ENCODE results near the gene FAAP20.
"Not testable (repeated sequence)": the region's sequence is repeated elsewhere in the genome, so short reads cannot be mapped to it uniquely, and the experiment has no call there.

FAAP20 gene

DNA sequence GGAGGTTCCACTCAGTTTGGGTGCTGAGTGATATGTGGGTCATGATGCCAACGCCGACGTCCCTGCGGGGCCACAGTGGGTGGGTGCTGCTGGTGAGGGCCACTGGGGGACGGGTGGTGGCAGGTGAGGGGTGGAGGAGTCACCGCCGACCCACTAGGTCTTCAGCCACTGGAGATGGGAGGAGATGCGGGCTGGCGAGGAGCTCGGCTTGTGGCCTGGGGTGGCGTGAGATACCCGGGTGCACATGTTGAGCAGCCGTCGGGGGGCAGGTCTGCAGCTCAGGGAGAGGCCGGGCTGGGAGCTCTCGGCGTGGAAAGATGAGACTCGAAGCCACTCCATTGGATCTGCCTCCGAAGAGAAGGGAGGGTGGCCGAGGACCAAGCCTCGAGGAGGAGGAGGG, 40.5 kb downstream of the FAAP20 start:
- DNase-seq = no peak

DNA sequence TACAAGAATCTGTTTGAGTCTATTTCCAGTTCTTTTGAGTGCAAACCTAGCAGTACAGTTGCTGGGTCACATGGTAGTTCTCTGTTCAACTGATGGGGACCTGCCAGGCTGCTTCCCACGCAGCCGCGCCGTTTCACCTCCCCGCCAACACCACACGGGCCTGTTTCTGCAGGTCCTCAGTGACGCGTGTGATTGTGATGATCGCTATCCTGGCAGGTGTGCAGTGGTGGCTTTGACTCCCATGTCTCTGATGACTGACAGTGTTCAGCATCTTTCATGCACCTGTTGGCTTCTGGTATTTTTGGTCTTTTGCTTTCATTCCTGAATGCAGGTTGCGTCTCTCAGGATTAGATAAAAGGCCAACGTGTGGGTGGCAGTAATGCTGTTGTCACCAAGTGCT, 41.6 kb downstream of the FAAP20 start:
- no peak for DNase-seq

- DNase-seq = no peak
Observed at GRCh38 chr1:2151911-2152310, 42.7 kb downstream of the FAAP20 start.

DNA sequence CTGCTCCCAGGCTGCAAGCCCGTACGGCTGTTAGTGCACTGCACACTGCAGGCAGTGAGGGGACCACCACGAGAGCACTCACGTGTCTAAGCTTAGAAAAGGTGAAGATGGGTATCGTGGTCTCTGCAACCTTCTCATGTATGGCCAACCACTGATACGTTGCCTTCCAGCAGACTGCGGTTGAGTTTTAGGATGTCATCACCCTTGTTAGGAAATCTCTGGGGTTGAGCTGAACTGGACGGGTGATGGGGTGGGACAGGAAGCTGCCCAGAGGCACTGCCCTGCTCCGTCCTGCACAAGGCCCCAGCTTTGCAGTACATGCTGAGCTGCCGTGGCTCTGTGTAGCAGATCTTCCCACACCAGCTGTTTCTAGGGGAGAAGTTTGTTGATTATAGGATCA, 43.3 kb downstream of the FAAP20 start:
- no peak for DNase-seq

DNA sequence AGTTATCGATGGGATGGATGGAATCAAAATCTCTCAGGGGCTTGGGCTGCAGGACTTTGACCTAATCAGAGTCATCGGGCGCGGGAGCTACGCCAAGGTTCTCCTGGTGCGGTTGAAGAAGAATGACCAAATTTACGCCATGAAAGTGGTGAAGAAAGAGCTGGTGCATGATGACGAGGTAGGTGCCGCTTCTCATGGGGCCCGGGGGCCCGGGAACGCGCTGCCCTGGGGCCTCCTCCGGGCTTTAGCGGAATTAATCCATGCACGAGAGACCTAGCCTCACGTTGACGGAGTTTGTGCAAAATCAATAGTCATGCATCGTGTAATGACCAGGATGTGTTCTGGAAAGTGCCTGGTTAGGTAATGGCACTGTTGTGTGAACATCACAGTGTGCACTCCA, 43.8 kb downstream of the FAAP20 start:
- no peak for DNase-seq

DNA sequence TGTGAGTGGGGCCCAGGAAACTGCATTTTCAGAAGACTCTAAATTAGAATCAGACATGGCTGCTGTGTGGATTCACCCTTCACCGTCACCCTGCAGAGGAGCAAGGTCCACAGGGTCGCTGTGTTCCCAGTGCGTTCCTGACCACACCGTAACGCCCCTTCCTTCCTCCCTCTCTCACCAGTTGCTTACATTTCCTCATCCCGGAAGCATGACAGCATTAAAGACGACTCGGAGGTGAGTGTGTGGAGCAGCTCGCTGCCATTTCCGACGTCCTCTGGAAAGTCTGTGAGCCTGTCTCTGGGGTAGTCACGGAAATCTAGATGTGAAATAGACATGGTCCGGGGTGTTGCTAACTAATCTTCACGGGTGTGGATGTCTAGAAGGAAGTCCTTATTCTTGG, 45.9 kb downstream of the FAAP20 start:
- no peak for DNase-seq

DNA sequence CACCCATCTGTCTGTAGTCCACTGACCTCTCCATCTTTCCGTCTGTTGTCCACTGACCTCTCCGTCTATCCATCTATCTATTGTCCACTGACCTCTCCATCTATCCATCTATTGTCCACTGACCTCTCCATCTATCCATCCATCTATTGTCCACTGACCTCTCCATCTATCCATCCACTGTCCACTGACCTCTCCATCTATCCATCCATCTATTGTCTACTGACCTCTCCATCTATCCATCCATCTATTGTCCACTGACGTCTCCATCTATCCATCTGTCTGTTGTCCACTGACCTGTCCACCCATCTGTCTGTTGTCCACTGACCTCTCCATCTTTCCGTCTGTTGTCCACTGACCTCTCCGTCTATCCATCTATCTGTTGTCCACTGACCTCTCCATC, 46.7 kb downstream of the FAAP20 start:
- not testable (repeated sequence) for DNase-seq

DNA sequence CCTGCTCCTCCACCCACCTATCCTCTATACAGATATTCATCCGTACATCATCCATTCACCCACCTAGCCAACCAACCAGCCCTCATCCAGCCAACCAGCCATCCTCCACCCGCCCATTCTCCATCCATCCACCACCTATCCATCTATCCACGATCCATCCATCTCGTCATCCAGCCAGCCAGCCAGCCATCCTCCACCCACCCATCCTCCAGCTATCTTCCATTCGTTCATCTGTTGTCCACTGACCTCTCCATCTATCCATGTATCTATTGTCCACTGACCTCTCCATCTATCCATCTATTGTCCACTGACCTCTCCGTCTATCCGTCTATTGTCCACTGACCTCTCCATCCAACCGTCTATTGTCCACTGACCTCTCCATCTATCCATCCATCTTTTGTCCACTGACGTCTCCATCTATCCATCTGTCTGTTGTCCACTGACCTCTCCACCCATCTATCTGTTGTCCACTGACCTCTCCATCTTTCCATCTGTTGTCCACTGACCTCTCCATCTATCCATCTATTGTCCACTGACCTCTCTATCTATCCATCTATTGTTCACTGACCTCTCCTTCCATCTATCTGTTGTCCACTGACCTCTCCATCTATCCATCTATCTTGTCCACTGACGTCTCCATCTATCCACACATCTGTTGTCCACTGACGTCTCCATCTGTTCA, 47.6 kb downstream of the FAAP20 start:
- DNase-seq = no peak

DNA sequence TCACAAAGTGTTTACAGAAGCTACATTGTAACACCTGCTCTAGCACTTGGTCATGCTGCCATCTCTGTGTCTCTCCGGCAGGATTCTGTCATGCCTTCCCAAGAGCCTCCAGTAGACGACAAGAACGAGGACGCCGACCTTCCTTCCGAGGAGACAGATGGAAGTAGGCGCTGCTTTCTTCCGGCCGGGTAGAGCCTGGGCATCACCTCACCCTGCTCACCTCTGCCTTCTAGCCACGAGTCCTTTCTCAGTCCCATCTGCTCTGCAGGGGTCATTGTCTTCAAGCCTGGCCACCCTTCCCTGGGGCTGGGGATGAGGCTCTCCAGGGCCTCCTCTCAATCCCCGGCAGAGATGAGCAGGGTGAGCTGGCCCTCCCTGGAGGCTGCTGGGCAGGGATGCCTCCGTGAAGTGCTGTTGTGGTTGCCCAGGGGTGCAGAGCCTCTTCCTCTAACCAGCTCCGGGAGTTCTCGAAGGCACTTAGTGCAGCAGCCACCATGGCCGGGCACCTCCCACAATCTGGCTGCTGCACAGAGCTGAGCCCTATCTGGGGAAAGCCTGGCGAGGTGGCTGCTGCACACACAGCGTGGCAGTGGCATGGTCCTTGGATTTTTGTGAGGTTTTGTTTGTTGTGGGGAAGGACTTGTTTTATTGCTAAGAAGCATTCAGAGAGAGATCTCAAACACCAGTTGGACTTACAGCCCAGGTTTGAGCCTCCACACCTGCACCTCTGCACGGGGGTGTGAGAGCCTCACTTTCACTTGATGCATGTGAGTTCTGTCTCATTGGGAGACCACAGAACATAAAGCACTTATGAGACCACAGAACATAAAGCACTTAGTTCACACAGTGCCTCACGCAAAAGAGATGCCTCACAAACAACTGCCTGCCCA, 48.4 kb downstream of the FAAP20 start:
- no peak for DNase-seq

DNA sequence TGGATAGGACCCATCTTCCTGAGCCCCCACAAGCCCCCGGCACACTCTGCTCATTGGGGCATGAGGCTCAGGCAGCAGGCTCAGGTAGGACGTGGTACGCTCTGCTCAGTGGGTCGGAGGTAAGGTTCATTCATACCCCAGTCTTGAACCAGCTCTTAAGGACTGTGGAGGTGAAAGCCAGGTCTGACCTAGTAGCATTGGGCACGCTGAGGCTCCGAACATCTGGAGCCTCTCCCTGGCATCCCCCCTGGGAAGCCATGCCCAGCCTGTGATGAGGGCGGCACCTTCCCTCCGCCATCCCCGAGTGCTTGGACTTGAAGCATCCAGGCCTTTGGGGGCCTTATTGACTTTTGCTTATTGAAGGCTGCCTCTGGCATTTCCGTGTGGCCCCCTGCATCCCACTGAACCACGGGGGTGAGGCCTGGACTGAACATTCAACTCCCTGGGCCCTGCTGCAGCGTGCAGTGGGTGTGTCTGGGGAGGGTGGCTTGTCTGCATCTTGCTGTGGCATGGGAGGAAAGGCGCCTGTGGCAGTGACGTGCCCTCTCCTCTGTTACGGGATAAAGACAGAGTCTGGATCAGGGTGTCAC, 50.0 kb downstream of the FAAP20 start:
- no peak for DNase-seq

DNA sequence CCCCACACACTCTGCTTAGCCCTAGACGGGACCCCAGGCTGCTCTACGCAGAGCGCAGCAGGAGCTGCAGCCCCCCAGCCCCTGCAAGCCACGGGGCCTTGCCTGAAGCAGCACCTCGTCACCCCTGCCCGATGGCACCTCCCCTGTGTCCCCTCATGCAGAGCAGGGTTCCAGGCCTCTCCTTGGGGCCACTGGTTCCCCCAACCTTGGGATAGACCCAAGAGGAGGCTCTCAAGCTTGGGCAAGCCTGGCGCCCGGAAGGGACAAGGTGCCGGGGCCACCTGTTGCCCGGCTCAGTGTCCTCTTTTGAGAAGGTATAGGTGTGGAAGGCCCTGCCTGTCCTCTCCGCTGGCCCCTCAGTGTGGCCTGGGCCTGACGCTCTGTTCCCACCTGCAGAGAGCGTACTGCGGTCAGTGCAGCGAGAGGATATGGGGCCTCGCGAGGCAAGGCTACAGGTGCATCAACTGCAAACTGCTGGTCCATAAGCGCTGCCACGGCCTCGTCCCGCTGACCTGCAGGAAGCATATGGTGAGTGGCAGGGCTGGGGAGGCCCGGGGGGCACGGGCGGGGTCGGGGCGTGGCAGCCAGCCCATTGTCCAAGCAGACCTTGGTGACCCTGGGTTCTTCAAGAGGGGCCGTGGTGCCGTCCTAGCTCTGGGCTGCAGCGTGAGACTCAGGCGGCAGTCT, 50.6 kb downstream of the FAAP20 start:
- DNase-seq = no peak

GRCh38 chr1:2141025-2141424, 53.5 kb downstream of the FAAP20 start:
- no peak for DNase-seq

Measured in midbrain (tissue), 1 donor.